ENCODE results near the gene DAPK2. TPM values are rescaled to one million over a fixed set of nuclear protein-coding genes. Genes with fewer than 3 reads are reported as not detected.

DAPK2 gene
- total and polyA plus RNA-seq, 2 of the 4 experiments (the other 2 are of a cell fraction), result 0.34 to 0.36 TPM

GRCh38 chr15:63948436-63948835, 97.8 kb downstream of the DAPK2 start:
- dilution Hi-C loops (cut with HindIII; ENCODE audit: low sequenced_read_pairs, unreplicated experiment), result no loop called here
- peak overlapping the region; percentile 65; the same call in 1 of the 2 replicates for H3K14ac ChIP-seq (replicated peaks; ENCODE audit: low read depth, low read length)
- 96% methylated on average over 4 of the region's 5 CpGs; no CpG with 5 or more reads in 1 of the 2 experiments for WGBS, 2 experiments (ENCODE audit: extremely low coverage in 2 of 2, insufficient read length in 1 of 2)

More at GRCh38 chr15:63948436-63948835, 97.8 kb downstream of the DAPK2 start:
- Histone ChIP-seq H3K4me3 (ENCODE audit: insufficient read depth, low read depth, low read length) (no peak overlapping the region), H3K56ac (ENCODE audit: extremely low read depth, insufficient read depth, low read length) (no peak overlapping the region), H3K23ac (ENCODE audit: low read depth, low read length) (peak overlapping the region; percentile 8; the same call in 1 of the 2 replicates), H2BK20ac (ENCODE audit: low read depth, low read length) (peak overlapping the region; percentile 3; the same call in 1 of the 2 replicates), H3K9me3 (ENCODE audit: control insufficient read depth, insufficient read depth, low read length) (no peaks in the 10 kb centered on the region), H4K5ac (ENCODE audit: low read depth, low read length) (no peak overlapping the region), H2BK120ac (ENCODE audit: low read depth, low read length) (peak overlapping the region; percentile 26), H3K9ac (ENCODE audit: low read depth, low read length) (no peak overlapping the region), H2BK5ac (ENCODE audit: low read depth, low read length, poor library complexity, severe bottlenecking) (no peak overlapping the region), H3K27ac (ENCODE audit: insufficient read depth, low read length) (no peak overlapping the region), H3K4ac (ENCODE audit: low read depth, low read length) (peak overlapping the region; percentile 10; the same call in 1 of the 2 replicates), H3K18ac (ENCODE audit: low read depth, low read length) (no peak overlapping the region), H3K79me1 (ENCODE audit: low read depth in 1 of 2, low read length in 2 of 2) (no peaks in the 10 kb centered on the region), H2AFZ (replicated peaks; ENCODE audit: low read length, poor library complexity) (peak overlapping the region; percentile 60), H3K4me2 (ENCODE audit: low read depth, low read length) (no peak overlapping the region), H3K27me3 (ENCODE audit: control insufficient read depth, insufficient read depth, low read length) (no peaks in the 10 kb centered on the region), H3K36me3 (ENCODE audit: control insufficient read depth, insufficient read depth, low read length) (no peaks in the 10 kb centered on the region), H4K91ac (ENCODE audit: insufficient read depth, low read depth, low read length) (no peak overlapping the region; the same call in 1 of the 2 replicates), H2AK5ac (ENCODE audit: low read depth, low read length) (peak overlapping the region; percentile 55), H2BK15ac (ENCODE audit: low read depth, low read length) (peak overlapping the region; percentile 70; the same call in 2 of the 3 replicates), H3K4me1 (ENCODE audit: control insufficient read depth, insufficient read depth, low read length) (peaks cover 12% of the 10 kb centered on the region), H4K8ac (ENCODE audit: low read depth in 2 of 2, low read length in 2 of 2) (no peak overlapping the region), H3K9me1 (ENCODE audit: insufficient read depth, low read length) (peaks cover 20% of the 10 kb centered on the region), H4K20me1 (ENCODE audit: insufficient read depth, low read length) (peaks cover 10% of the 10 kb centered on the region; the same call in 1 of the 2 replicates), H2AK9ac (replicated peaks; ENCODE audit: low read depth, low read length, poor library complexity) (no peak overlapping the region)
- DNase-seq (no peak), ATAC-seq (ENCODE audit: low read depth) (no peak)
- CTCF ChIA-PET, result no interaction called here
- POLR2A ChIA-PET (ENCODE audit: unreplicated experiment), result interaction anchor here (0.6 kb wide), 1 partner anchor 16 kb away, joined by 5 read pairs; no protein-coding TSS in a partner anchor
- intact Hi-C loops (cut with micrococcal nuclease) (no loop called here), in situ Hi-C loops (cut with MboI; ENCODE audit: low sequenced_read_pairs) (no loop called here)
- no peak for TF ChIP-seq CTCF (conservative IDR thresholded peaks at IDR 0.05; ENCODE audit: low read depth, low read length)
- no peak for TF ChIP-seq FOS (IDR thresholded peaks at IDR 0.05; ENCODE audit: low read depth, low read length)
- TF ChIP-seq CEBPB (IDR thresholded peaks at IDR 0.05; ENCODE audit: low read depth, low read length), result no peak
- TF ChIP-seq RAD21 (IDR thresholded peaks at IDR 0.05; ENCODE audit: low read length), result no peak
- TF ChIP-seq USF2 (IDR thresholded peaks at IDR 0.05; ENCODE audit: low read depth, low read length), result no peak
- TF ChIP-seq POLR2A (IDR thresholded peaks at IDR 0.05; ENCODE audit: low read depth, low read length), result no peak
- no peak for TF ChIP-seq ELK1 (IDR thresholded peaks at IDR 0.05; ENCODE audit: borderline replicate concordance, low read depth, low read length)
- TF ChIP-seq CHD1 (IDR thresholded peaks at IDR 0.05; ENCODE audit: low read depth, low read length), result no peak
- no peak for TF ChIP-seq BHLHE40 (IDR thresholded peaks at IDR 0.05; ENCODE audit: low read depth, low read length)
- no peak for TF ChIP-seq NFE2L2 (IDR thresholded peaks at IDR 0.05; ENCODE audit: low read depth, low read length)
- TF ChIP-seq MAZ (IDR thresholded peaks at IDR 0.05; ENCODE audit: borderline replicate concordance, low read depth, low read length), result no peak
- TF ChIP-seq RFX5 (IDR thresholded peaks at IDR 0.05; ENCODE audit: low read depth, low read length), result no peak
- TF ChIP-seq MAFK (IDR thresholded peaks at IDR 0.05; ENCODE audit: low read depth, low read length), result no peak
- no peak for TF ChIP-seq RCOR1 (IDR thresholded peaks at IDR 0.05; ENCODE audit: insufficient replicate concordance, low read length)
- no TSS peak for BruUV-seq (replicated peaks)
